A549 (cell line): ENCODE data around the gene GSTA1. TPM values are rescaled to one million over a fixed set of nuclear protein-coding genes. Genes with fewer than 3 reads are reported as not detected.
"Not testable (repeated sequence)": the region's sequence is repeated elsewhere in the genome, so short reads cannot be mapped to it uniquely, and the experiment has no call there.

Experiments used
- ATAC-seq, 2 experiments: fragments of 200-7000 bp in 1 of 2; fragments of >200 bp in 1 of 2; cut with Nextera tagmentation in 1 of 2; cut with Tn5 transposase in 1 of 2; 3 replicates each; pipeline versions ENCODE4 v1.8.0 to v1.9.1; 2018 to 2020; ENCODE audit warnings: mild to moderate bottlenecking in 1 of 2, moderate library complexity in 1 of 2
- CTCF ChIA-PET: fragments of 300-600 bp; sonication (Branson Sonifier 250); formaldehyde crosslinking; extraction: SDS; loops from one replicate; lab custom pipeline; 2021; ENCODE audit warnings: antibody characterized with exemption, inconsistent platforms; lab: Yijun Ruan, JAX
- POLR2A ChIA-PET: fragments of 350-600 bp; formaldehyde crosslinking; extraction: SDS; loops from one replicate; lab custom pipeline; 2021; ENCODE audit warnings: antibody characterized with exemption, inconsistent platforms; lab: Yijun Ruan, JAX
- DNase-seq, 2 experiments: peaks; one replicate each; pipeline versions ENCODE4 v3.0.0 to v3.0.0-alpha.2; 2011 to 2016; ENCODE audit warnings: low read depth in 1 of 2, low spot score in 1 of 2
- FAIRE-seq: peaks from 2 replicates; lab custom pipeline; 2011; peaks lifted over from hg19 to GRCh38; lab: Jason Lieb, UNC
- H3K27ac ChIP-seq, 2 experiments: fragments of >200 bp; sonication (Bioruptor Twin); formaldehyde crosslinking; 3 replicates each; pipeline ENCODE4 v1.5.1; 2016 to 2017
- H3K4me1 ChIP-seq: fragments of >200 bp; sonication (Bioruptor Twin); formaldehyde crosslinking; 3 replicates; pipeline ENCODE4 v1.6.1; 2016
- H3K4me2 ChIP-seq: fragments of >200 bp; sonication (Bioruptor Twin); formaldehyde crosslinking; 3 replicates; pipeline ENCODE4 v1.6.1; 2016
- H3K4me3 ChIP-seq: fragments of >200 bp; sonication (Bioruptor Twin); formaldehyde crosslinking; 3 replicates; pipeline ENCODE4 v1.5.1; 2016
- H3K9me3 ChIP-seq: fragments of >200 bp; sonication (Bioruptor Twin); formaldehyde crosslinking; 3 replicates; pipeline ENCODE4 v1.6.1; 2016
- ATOH8 ChIP-seq: fragments of 250-450 bp; sonication (Bioruptor Pico); IDR thresholded peaks from 2 replicates; pipeline ENCODE4 v1.5.0; 2020; ENCODE audit warnings: low read depth, mild to moderate bottlenecking, moderate library complexity
- BCL3 ChIP-seq: fragments of >200 bp; sonication (Bioruptor Twin); formaldehyde crosslinking; IDR thresholded peaks from 3 replicates; pipeline ENCODE4 v1.6.1; 2016
- BHLHE40 ChIP-seq: IDR thresholded peaks from 2 replicates; pipeline ENCODE4 v1.6.1; 2012; ENCODE audit warnings: low read depth, low read length, inconsistent platforms
- E2F6 ChIP-seq: IDR thresholded peaks from 2 replicates; pipeline ENCODE4 v1.6.1; 2012; ENCODE audit warnings: low read depth, borderline replicate concordance
- EHF ChIP-seq: fragments of 250-450 bp; sonication (Bioruptor Pico); IDR thresholded peaks from 2 replicates; pipeline ENCODE4 v1.5.0; 2020; ENCODE audit warnings: mild to moderate bottlenecking
- EHMT2 ChIP-seq: fragments of 200-600 bp; sonication (generic); IDR thresholded peaks from 2 replicates; pipeline ENCODE4 v1.6.1; 2016; ENCODE audit warnings: antibody characterized with exemption, low read depth, mild to moderate bottlenecking, moderate library complexity
- EP300 ChIP-seq, 2 experiments: fragments of >200 bp; sonication (Bioruptor Twin); formaldehyde crosslinking; IDR thresholded peaks; 2 replicates in 1 of 2; 3 replicates in 1 of 2; pipeline ENCODE4 v1.6.1; 2016 to 2017
- HOXB13 ChIP-seq: fragments of 250-450 bp; sonication (Bioruptor Pico); IDR thresholded peaks from 2 replicates; pipeline ENCODE4 v1.5.0; 2020; ENCODE audit warnings: low read depth, mild to moderate bottlenecking, moderate library complexity
- HOXB5 ChIP-seq: fragments of 250-450 bp; sonication (Bioruptor Pico); IDR thresholded peaks from 2 replicates; pipeline ENCODE4 v1.5.0; 2020; ENCODE audit warnings: mild to moderate bottlenecking, moderate library complexity
- KDM1A ChIP-seq: fragments of 200-600 bp; sonication (generic); IDR thresholded peaks from 2 replicates; pipeline ENCODE4 v1.6.1; 2016; ENCODE audit warnings: low read depth, mild to moderate bottlenecking
- MAFK ChIP-seq: fragments of 450-650 bp; IDR thresholded peaks from 2 replicates; pipeline ENCODE4 v1.6.1; 2014; ENCODE audit not compliant: partially characterized antibody
- MYC ChIP-seq: IDR thresholded peaks from 2 replicates; pipeline ENCODE4 v1.6.1; 2012; ENCODE audit warnings: mild to moderate bottlenecking, inconsistent platforms, low read length, improper control_type of control experiment, borderline replicate concordance
- NFE2L2 ChIP-seq: fragments of 150-350 bp; conservative IDR thresholded peaks from 2 replicates; pipeline ENCODE4 v1.6.1; 2014; ENCODE audit warnings: low read length
- NR3C1 ChIP-seq: fragments of >200 bp; sonication (Bioruptor Twin); formaldehyde crosslinking; IDR thresholded peaks from 3 replicates; pipeline ENCODE4 v1.6.1; 2017
- PHF8 ChIP-seq: fragments of 200-600 bp; sonication (generic); IDR thresholded peaks from 2 replicates; pipeline ENCODE4 v1.6.1; 2016; ENCODE audit warnings: low read depth, mild to moderate bottlenecking, antibody characterized with exemption, moderate library complexity, borderline replicate concordance
- RAD21 ChIP-seq, 2 experiments: fragments of >200 bp in 1 of 2; sonication (Bioruptor Twin) in 1 of 2; formaldehyde crosslinking in 1 of 2; IDR thresholded peaks in 1 of 2; conservative IDR thresholded peaks in 1 of 2; 2 replicates in 1 of 2; 3 replicates in 1 of 2; pipeline ENCODE4 v1.6.1; 2012 to 2018; ENCODE audit warnings: inconsistent platforms in 1 of 2
- RNF2 ChIP-seq: fragments of 200-600 bp; sonication (generic); IDR thresholded peaks from 2 replicates; pipeline ENCODE4 v1.6.1; 2016; ENCODE audit warnings: low read depth, mild to moderate bottlenecking, antibody characterized with exemption, moderate library complexity, borderline replicate concordance
- SMC3 ChIP-seq: fragments of >200 bp; sonication (Bioruptor Twin); formaldehyde crosslinking; IDR thresholded peaks from 3 replicates; pipeline ENCODE4 v1.6.1; 2018; ENCODE audit warnings: inconsistent platforms
- USF2 ChIP-seq: fragments of 450-650 bp; IDR thresholded peaks from 2 replicates; pipeline ENCODE4 v1.6.1; 2014; ENCODE audit warnings: antibody characterized with exemption
- ZFP36 ChIP-seq: fragments of 450-650 bp; IDR thresholded peaks from 2 replicates; pipeline ENCODE4 v1.6.1; 2014; ENCODE audit warnings: borderline replicate concordance; ENCODE audit not compliant: partially characterized antibody
- ZNF302 ChIP-seq: fragments of 250-450 bp; sonication (Bioruptor Pico); IDR thresholded peaks from 2 replicates; pipeline ENCODE4 v1.9.0; 2021; ENCODE audit warnings: inconsistent platforms, mild to moderate bottlenecking, moderate library complexity
- WGBS: methylation state at CpG from one replicate; pipeline ENCODE4 v1.1.6; 2017; ENCODE audit errors: missing lambda C conversion rate; 5-methylcytosine and 5-hydroxymethylcytosine counted together
- polyA plus RNA-seq, 4 experiments: library from polyadenylated mRNA; depleted of rRNA in 3 of 4; stranded (reverse); fragments of >200 nt; fragmentation: RNase III in 1 of 4; extraction: RNeasy Plus Mini Kit Qiagen cat#74134 plus additional on column Dnase treatment in 1 of 4; gene quantifications; 2 replicates in 3 of 4; 3 replicates in 1 of 4; pipeline ENCODE4 v1.2.3, GENCODE V29; 2011 to 2017

The GSTA1 gene
- polyA plus RNA-seq, 2 of the 4 experiments (the other 2 are of a cell fraction) = 0.93 TPM; not detected in 1

- no peak overlapping the region for H3K27ac ChIP-seq
- ATAC-seq (no peak), FAIRE-seq (no peak), DNase-seq (no peak)
- no peak overlapping the region for H3K4me2 ChIP-seq
- CTCF ChIA-PET = interaction anchor here (0.6 kb wide), 1 partner anchor 209 kb away, joined by 3 read pairs; no protein-coding TSS in a partner anchor
- POLR2A ChIA-PET = no interaction called here
- 63% methylated on average over 3 of the region's 3 CpGs for WGBS
- TF ChIP-seq ZNF302 (CRISPR knock-in tag) (no peak), EHF (no peak), HOXB5 (no peak), USF2 (no peak), EP300 (IDR thresholded peaks at IDR 0.05) (no peak)
- H3K9me3 ChIP-seq = no peaks in the 10 kb centered on the region
- no peak overlapping the region for H3K4me3 ChIP-seq
- no peaks in the 10 kb centered on the region for H3K4me1 ChIP-seq
These were observed 49.2 kb downstream of the GSTA1 start for GRCh38 chr6:52754443-52754842.

- CTCF ChIA-PET, DNase-seq, POLR2A ChIA-PET, H3K4me2 ChIP-seq, H3K4me3 ChIP-seq, H3K4me1 ChIP-seq, ATAC-seq, H3K9me3 ChIP-seq, H3K27ac ChIP-seq, FAIRE-seq: not testable (repeated sequence)
- 92% methylated on average over 2 of the region's 2 CpGs for WGBS
These were observed 50.5 kb downstream of the GSTA1 start for GRCh38 chr6:52753137-52753536.

- no peaks in the 10 kb centered on the region for H3K4me1 ChIP-seq
- FAIRE-seq (no peak), ATAC-seq (no peak), DNase-seq (no peak)
- CTCF ChIA-PET = no interaction called here
- no peaks in the 10 kb centered on the region for H3K9me3 ChIP-seq
- H3K4me3 ChIP-seq = no peak overlapping the region
- no peak for TF ChIP-seq SMC3
- TF ChIP-seq KDM1A = no peak
- no peak for TF ChIP-seq ATOH8 (CRISPR knock-in tag)
- no peak for TF ChIP-seq PHF8
- TF ChIP-seq USF2 = no peak
- no peak for TF ChIP-seq BHLHE40
- TF ChIP-seq EHF = no peak
- no peak for TF ChIP-seq RAD21 (conservative IDR thresholded peaks at IDR 0.05 in 1 of 2, IDR thresholded peaks at IDR 0.05 in 1 of 2)
- H3K27ac ChIP-seq = no peak overlapping the region
- no peak overlapping the region for H3K4me2 ChIP-seq
- POLR2A ChIA-PET = no interaction called here
These were observed 51.3 kb downstream of the GSTA1 start for GRCh38 chr6:52752310-52752709.

GRCh38 chr6:52749556-52750152 lies 54.0 kb downstream of the GSTA1 start:
- WGBS = 12% methylated on average over 2 of the region's 2 CpGs

More at GRCh38 chr6:52749556-52750152, 54.0 kb downstream of the GSTA1 start:
- Histone ChIP-seq H3K4me3 (no peak overlapping the region), H3K9me3 (no peaks in the 10 kb centered on the region), H3K4me2 (no peak overlapping the region), H3K27ac (no peak overlapping the region), H3K4me1 (no peaks in the 10 kb centered on the region)
- FAIRE-seq (no peak), DNase-seq (no peak), ATAC-seq (no peak)
- no peak for TF ChIP-seq ZFP36
- no peak for TF ChIP-seq E2F6
- no peak for TF ChIP-seq HOXB13 (CRISPR knock-in tag)
- TF ChIP-seq EP300 (IDR thresholded peaks at IDR 0.05) = no peak
- TF ChIP-seq PHF8 = no peak
- TF ChIP-seq BCL3 = no peak
- TF ChIP-seq EHMT2 = no peak
- TF ChIP-seq NFE2L2 = no peak
- TF ChIP-seq MYC = no peak
- TF ChIP-seq MAFK = no peak
- no peak for TF ChIP-seq NR3C1
- no peak for TF ChIP-seq EHF
- no peak for TF ChIP-seq RNF2
- no peak for TF ChIP-seq ATOH8 (CRISPR knock-in tag)
- no peak for TF ChIP-seq SMC3
- CTCF ChIA-PET = no interaction called here
- POLR2A ChIA-PET = no interaction called here
